Mononuclear cell (primary cell): Measurements from ENCODE around the gene PLA2G4F. TPM values are rescaled to one million over a fixed set of nuclear protein-coding genes. Genes with fewer than 3 reads are reported as not detected.
"Not testable (repeated sequence)": the region's sequence is repeated elsewhere in the genome, so short reads cannot be mapped to it uniquely, and the experiment has no call there.

ENCODE experiments used
- H3K27me3 ChIP-seq: 2 replicates; pipeline ENCODE4 v1.6.0; 2011; ENCODE audit warnings: low read length, control low read depth; ENCODE audit not compliant: insufficient read depth
- H3K4me1 ChIP-seq: 2 replicates; pipeline ENCODE4 v1.5.1; 2011; ENCODE audit warnings: mild to moderate bottlenecking, low read length, control low read depth; ENCODE audit not compliant: insufficient read depth
- H3K4me3 ChIP-seq: 2 replicates; pipeline ENCODE4 v1.5.1; 2011; ENCODE audit warnings: mild to moderate bottlenecking, low read length, moderate library complexity
- H3K9me3 ChIP-seq: 2 replicates; pipeline ENCODE4 v1.5.1; 2011; ENCODE audit warnings: low read depth, mild to moderate bottlenecking, control low read depth, low read length
- total RNA-seq: library from RNA; depleted of rRNA; stranded (reverse); fragments of >200 nt; gene quantifications from one replicate; pipeline ENCODE4 v1.2.3, GENCODE V29; 2012

The PLA2G4F gene
- total RNA-seq, 1 donor = not detected

GRCh38 chr15:42091753-42092397, 64.6 kb downstream of the PLA2G4F start:
- not testable (repeated sequence) for H3K27me3 ChIP-seq, H3K4me3 ChIP-seq

GRCh38 chr15:42090781-42091180, 65.7 kb downstream of the PLA2G4F start:
- Histone ChIP-seq H3K27me3 (no peaks in the 10 kb centered on the region), H3K4me1 (no peaks in the 10 kb centered on the region), H3K4me3 (no peak overlapping the region), H3K9me3 (no peaks in the 10 kb centered on the region)

More at GRCh38 chr15:42091753-42092397, 64.6 kb downstream of the PLA2G4F start:
- H3K4me1 ChIP-seq, H3K9me3 ChIP-seq: not testable (repeated sequence)

- Histone ChIP-seq H3K9me3 (no peaks in the 10 kb centered on the region), H3K4me3 (no peak overlapping the region), H3K4me1 (no peaks in the 10 kb centered on the region), H3K27me3 (no peaks in the 10 kb centered on the region)
Observed at GRCh38 chr15:42090370-42090769, 66.1 kb downstream of the PLA2G4F start.

GRCh38 chr15:42089942-42090341, 66.5 kb downstream of the PLA2G4F start:
- Histone ChIP-seq H3K27me3 (no peaks in the 10 kb centered on the region), H3K4me1 (no peaks in the 10 kb centered on the region), H3K4me3 (no peak overlapping the region), H3K9me3 (no peaks in the 10 kb centered on the region)

Other genes with a start within 250 kb of the PLA2G4F start
- gene EHD4, start 184.1 kb downstream of the PLA2G4F start, total RNA-seq = 35.3 TPM
- gene PLA2G4E, start 135.6 kb downstream of the PLA2G4F start, total RNA-seq = not detected
- not detected for gene PLA2G4D, start 62.1 kb downstream of the PLA2G4F start, total RNA-seq
- 103 TPM for gene VPS39, start 51.7 kb upstream of the PLA2G4F start, total RNA-seq
- 21.4 TPM for gene GANC, start 116.6 kb upstream of the PLA2G4F start, total RNA-seq
- gene TMEM87A, start 116.8 kb upstream of the PLA2G4F start, total RNA-seq = 78.3 TPM
- 4.1 TPM for gene CAPN3, start 202.9 kb upstream of the PLA2G4F start, total RNA-seq